Spleen (tissue), 11 donors: Measurements from ENCODE around the gene REEP5. TPM values are rescaled to one million over a fixed set of nuclear protein-coding genes. Genes with fewer than 3 reads are reported as not detected.

ENCODE experiments used
- DNase-seq: peaks from one replicate; pipeline ENCODE4 v3.0.0-alpha.2; 2020
- H3K27ac ChIP-seq, 8 donors: fragments of 200-600 bp; sonication (generic) in 7 of 8; 1 replicate in 4 of 8; 2 replicates in 4 of 8; pipeline versions ENCODE4 v1.5.0 to v1.8.0; 2016 to 2021; ENCODE audit warnings: inconsistent platforms in 4 of 8, mild to moderate bottlenecking in 4 of 8, moderate library complexity in 1 of 8
- H3K27me3 ChIP-seq, 7 donors: fragments of 200-600 bp; sonication (generic) in 6 of 7; replicated peaks in 1 of 7; 1 replicate in 4 of 7; 2 replicates in 3 of 7; pipeline versions ENCODE4 v1.5.0 to v1.8.0; 2016 to 2021; ENCODE audit warnings: inconsistent platforms in 3 of 7, mild to moderate bottlenecking in 1 of 7
- H3K36me3 ChIP-seq, 6 donors: fragments of 200-600 bp; sonication (generic) in 5 of 6; 1 replicate in 4 of 6; 2 replicates in 2 of 6; pipeline versions ENCODE4 v1.5.0 to v1.8.0; 2016 to 2021; ENCODE audit warnings: inconsistent platforms in 2 of 6
- H3K4me1 ChIP-seq, 6 donors: fragments of 200-600 bp; sonication (generic) in 5 of 6; 1 replicate in 3 of 6; 2 replicates in 3 of 6; pipeline versions ENCODE4 v1.5.0 to v1.8.0; 2016 to 2021; ENCODE audit warnings: inconsistent platforms in 3 of 6
- H3K4me3 ChIP-seq, 8 donors: fragments of 200-600 bp; sonication (generic) in 7 of 8; 1 replicate in 4 of 8; 2 replicates in 4 of 8; pipeline versions ENCODE4 v1.5.0 to v1.8.0; 2016 to 2021; ENCODE audit warnings: inconsistent platforms in 4 of 8, mild to moderate bottlenecking in 4 of 8, moderate library complexity in 2 of 8
- H3K9me3 ChIP-seq, 8 donors: fragments of 200-600 bp; sonication (generic) in 7 of 8; 1 replicate in 4 of 8; 2 replicates in 4 of 8; pipeline versions ENCODE4 v1.5.0 to v1.8.0; 2016 to 2021; ENCODE audit warnings: inconsistent platforms in 4 of 8
- CTCF ChIP-seq, 11 experiments: fragments of 200-600 bp in 7 of 11; fragments of 450-650 bp in 4 of 11; sonication (generic) in 4 of 11; IDR thresholded peaks in 8 of 11; conservative IDR thresholded peaks in 3 of 11; 1 replicate in 7 of 11; 2 replicates in 4 of 11; pipeline versions ENCODE4 v1.4.0 to v1.8.0; 2016 to 2021; ENCODE audit warnings: antibody characterized with exemption in 11 of 11, inconsistent platforms in 4 of 11, mild to moderate bottlenecking in 1 of 11
- POLR2A ChIP-seq, 3 donors: fragments of 450-650 bp; IDR thresholded peaks; one replicate each; pipeline ENCODE4 v1.5.1; 2017; ENCODE audit warnings: antibody characterized with exemption in 3 of 3, mild to moderate bottlenecking in 1 of 3
- POLR2AphosphoS5 ChIP-seq, 3 donors: sonication (generic); formaldehyde crosslinking; IDR thresholded peaks; one replicate each; pipeline ENCODE4 v1.5.1; 2017; ENCODE audit warnings: antibody characterized with exemption in 3 of 3
- WGBS, 5 donors: extraction: QIAGEN DNeasy Blood & Tissue Kit in 3 of 5; methylation state at CpG; one replicate each; pipeline versions ENCODE4 v1.1.5 to v1.1.7; 2013 to 2018; 5-methylcytosine and 5-hydroxymethylcytosine counted together
- intact Hi-C: fragments of 100-400 bp; cut with DNase I; formaldehyde crosslinking; loops from one replicate; pipeline ENCODE4 v1.15.0; 2023; ENCODE audit warnings: low total_unique reads
- polyA plus RNA-seq, 3 donors: library from polyadenylated mRNA; stranded (reverse); fragments of 200-250 nt; gene quantifications; one replicate each; pipeline ENCODE4 v1.2.1, GENCODE V29; 2013
- total RNA-seq, 7 donors: library from RNA; depleted of rRNA in 3 of 7; stranded (reverse); fragments of >200 nt in 3 of 7; fragmentation: NEBNext Ultra II Directional in 4 of 7; extraction: Animal tissue kit (Norgen Biotek cat#: 25700) in 4 of 7; gene quantifications; one replicate each; pipeline versions ENCODE4 v1.1.0 to v1.2.1, GENCODE V29; 2016 to 2021
- donor health status: healthy with polysubstance abuse.
- donor health status: DM: no; HTN: no; CAD: no; lungs with moderate emphysema.
- donor health status: DM: no; HTN: no; CAD: no.
- donor health status: Bipolar disorder and iron deficiency.
- donor health status: healthy.
- donor health status: DM: no; HTN: no; CAD: no.
- donor health status: DM: yes; HTN: yes; CAD: no.

The REEP5 gene
- total and polyA plus RNA-seq, 10 donors, result 25.3 to 84.8 (median 60.9) TPM

- 74 to 93% (median 82%) methylated on average over 12 of the region's 12 CpGs for whole genome bisulfite sequencing, 5 donors
- Histone ChIP-seq H3K4me1 (no peaks in the 10 kb centered on the region), H3K27ac (no peak overlapping the region), H3K36me3 (no peaks in the 10 kb centered on the region), H3K4me3 (no peak overlapping the region), H3K27me3 (no peaks in the 10 kb centered on the region), H3K9me3 (no peaks in the 10 kb centered on the region)
- TF ChIP-seq CTCF (IDR thresholded peaks at IDR 0.05 in 8 of 11, conservative IDR thresholded peaks at IDR 0.05 in 3 of 11) (no peak), POLR2AphosphoS5 (IDR thresholded peaks at IDR 0.05) (no peak), POLR2A (IDR thresholded peaks at IDR 0.05) (no peak)
- intact Hi-C loops, result no loop called here
- no peak for DNase-seq
These were observed 29.2 kb upstream of the REEP5 start for GRCh38 chr5:112951124-112951702.

GRCh38 chr5:112948458-112948857, 26.4 kb upstream of the REEP5 start:
- DNase-seq, result no peak
- Histone ChIP-seq H3K4me1 (no peaks in the 10 kb centered on the region), H3K9me3 (no peaks in the 10 kb centered on the region), H3K4me3 (no peak overlapping the region), H3K36me3 (no peaks in the 10 kb centered on the region), H3K27ac (no peak overlapping the region), H3K27me3 (no peaks in the 10 kb centered on the region)
- TF ChIP-seq POLR2AphosphoS5 (IDR thresholded peaks at IDR 0.05), result no peak
- TF ChIP-seq POLR2A (IDR thresholded peaks at IDR 0.05), result no peak
- no peak for TF ChIP-seq CTCF (IDR thresholded peaks at IDR 0.05 in 8 of 11, conservative IDR thresholded peaks at IDR 0.05 in 3 of 11)
- intact Hi-C loops, result no loop called here
- WGBS, 5 donors, result 93 to 100% (median 97%) methylated on average over 1 of the region's 1 CpG

GRCh38 chr5:112940670-112941069, 18.6 kb upstream of the REEP5 start:
- DNase-seq, result no peak
- H3K27me3 ChIP-seq, result no peaks in the 10 kb centered on the region
- H3K9me3 ChIP-seq, result no peaks in the 10 kb centered on the region
- H3K4me3 ChIP-seq, result no peak overlapping the region
- H3K4me1 ChIP-seq, result no peaks in the 10 kb centered on the region
- intact Hi-C loops, result no loop called here
- no peak overlapping the region for H3K27ac ChIP-seq
- 46 to 64% (median 56%) methylated on average over 2 of the region's 2 CpGs for WGBS, 5 donors
- no peak for TF ChIP-seq POLR2A (IDR thresholded peaks at IDR 0.05)
- no peak for TF ChIP-seq CTCF (IDR thresholded peaks at IDR 0.05 in 8 of 11, conservative IDR thresholded peaks at IDR 0.05 in 3 of 11)
- no peak for TF ChIP-seq POLR2AphosphoS5 (IDR thresholded peaks at IDR 0.05)
- H3K36me3 ChIP-seq, result no peaks in the 10 kb centered on the region

- Histone ChIP-seq H3K9me3 (no peaks in the 10 kb centered on the region), H3K4me1 (peaks cover 0 to 4% (median 0%) of the 10 kb centered on the region in 6 donors), H3K36me3 (no peaks in the 10 kb centered on the region), H3K27me3 (no peaks in the 10 kb centered on the region), H3K4me3 (no peak overlapping the region), H3K27ac (no peak overlapping the region)
- WGBS, 5 donors, result 84 to 90% (median 88%) methylated on average over 8 of the region's 8 CpGs
- DNase-seq, result no peak
- TF ChIP-seq POLR2AphosphoS5 (IDR thresholded peaks at IDR 0.05), result no peak
- no peak for TF ChIP-seq POLR2A (IDR thresholded peaks at IDR 0.05)
- TF ChIP-seq CTCF (IDR thresholded peaks at IDR 0.05 in 8 of 11, conservative IDR thresholded peaks at IDR 0.05 in 3 of 11), result no peak
- intact Hi-C loops, result no loop called here
These were observed 16.3 kb upstream of the REEP5 start for GRCh38 chr5:112938286-112938685.
